Measurements from ENCODE around the gene LRRC61.

Gene LRRC61

DNA sequence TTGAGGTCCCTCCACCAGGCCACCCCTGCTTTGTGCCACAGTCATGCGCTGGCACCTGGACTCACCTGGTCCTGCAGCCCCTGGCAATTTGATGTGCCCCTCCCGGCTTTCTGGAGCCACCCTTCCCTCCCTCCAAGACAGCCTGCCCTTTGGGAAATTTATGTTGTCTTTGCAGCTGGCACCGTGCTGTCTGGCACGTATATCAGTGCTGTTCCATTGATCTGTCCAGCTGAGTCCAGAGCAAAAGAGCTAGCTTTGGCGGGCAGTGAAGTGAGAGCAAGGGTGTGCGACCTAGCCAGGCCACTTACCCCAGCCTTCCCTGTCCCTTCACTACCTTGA lies 12.6 kb downstream of the LRRC61 start:
- TF ChIP-seq, protein P1, sequence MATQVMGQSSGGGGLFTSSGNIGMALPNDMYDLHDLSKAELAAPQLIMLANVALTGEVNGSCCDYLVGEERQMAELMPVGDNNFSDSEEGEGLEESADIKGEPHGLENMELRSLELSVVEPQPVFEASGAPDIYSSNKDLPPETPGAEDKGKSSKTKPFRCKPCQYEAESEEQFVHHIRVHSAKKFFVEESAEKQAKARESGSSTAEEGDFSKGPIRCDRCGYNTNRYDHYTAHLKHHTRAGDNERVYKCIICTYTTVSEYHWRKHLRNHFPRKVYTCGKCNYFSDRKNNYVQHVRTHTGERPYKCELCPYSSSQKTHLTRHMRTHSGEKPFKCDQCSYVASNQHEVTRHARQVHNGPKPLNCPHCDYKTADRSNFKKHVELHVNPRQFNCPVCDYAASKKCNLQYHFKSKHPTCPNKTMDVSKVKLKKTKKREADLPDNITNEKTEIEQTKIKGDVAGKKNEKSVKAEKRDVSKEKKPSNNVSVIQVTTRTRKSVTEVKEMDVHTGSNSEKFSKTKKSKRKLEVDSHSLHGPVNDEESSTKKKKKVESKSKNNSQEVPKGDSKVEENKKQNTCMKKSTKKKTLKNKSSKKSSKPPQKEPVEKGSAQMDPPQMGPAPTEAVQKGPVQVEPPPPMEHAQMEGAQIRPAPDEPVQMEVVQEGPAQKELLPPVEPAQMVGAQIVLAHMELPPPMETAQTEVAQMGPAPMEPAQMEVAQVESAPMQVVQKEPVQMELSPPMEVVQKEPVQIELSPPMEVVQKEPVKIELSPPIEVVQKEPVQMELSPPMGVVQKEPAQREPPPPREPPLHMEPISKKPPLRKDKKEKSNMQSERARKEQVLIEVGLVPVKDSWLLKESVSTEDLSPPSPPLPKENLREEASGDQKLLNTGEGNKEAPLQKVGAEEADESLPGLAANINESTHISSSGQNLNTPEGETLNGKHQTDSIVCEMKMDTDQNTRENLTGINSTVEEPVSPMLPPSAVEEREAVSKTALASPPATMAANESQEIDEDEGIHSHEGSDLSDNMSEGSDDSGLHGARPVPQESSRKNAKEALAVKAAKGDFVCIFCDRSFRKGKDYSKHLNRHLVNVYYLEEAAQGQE (IDR thresholded peaks at IDR 0.05; ENCODE audit: insufficient read depth in 1 of 2, low read depth in 2 of 2, low read length in 2 of 2): no peak
- TF ChIP-seq FOXP2 (optimal IDR thresholded peaks at IDR 0.05; ENCODE audit: borderline replicate concordance, extremely low read depth, extremely low read length, insufficient read depth) (no peak), POLR2AphosphoS5 (IDR thresholded peaks at IDR 0.05; ENCODE audit: low read depth, low read length) (no peak), SIN3A (IDR thresholded peaks at IDR 0.05; ENCODE audit: borderline replicate concordance, insufficient read depth, low read length) (no peak), TAF1 (IDR thresholded peaks at IDR 0.05; ENCODE audit: borderline replicate concordance, insufficient read depth, low read length) (no peak)

DNA sequence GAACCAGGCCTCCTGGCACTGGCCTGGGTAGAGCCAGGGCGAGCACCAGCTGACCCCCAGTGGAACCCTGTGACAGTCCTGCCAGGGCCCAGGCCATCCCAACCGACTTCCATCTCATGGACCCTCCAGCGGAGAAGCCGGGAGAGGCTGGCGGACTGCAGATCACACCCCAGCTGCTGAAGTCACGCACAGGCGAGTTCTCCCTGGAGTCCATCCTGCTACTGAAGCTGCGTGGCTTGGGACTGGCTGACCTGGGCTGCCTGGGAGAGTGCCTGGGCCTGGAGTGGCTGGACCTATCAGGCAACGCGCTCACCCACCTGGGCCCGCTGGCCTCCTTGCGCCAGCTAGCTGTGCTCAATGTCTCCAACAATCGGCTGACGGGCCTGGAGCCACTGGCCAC lies 13.6 kb downstream of the LRRC61 start:
- no peak for TF ChIP-seq FOXP2 (optimal IDR thresholded peaks at IDR 0.05; ENCODE audit: borderline replicate concordance, extremely low read depth, extremely low read length, insufficient read depth)
- TF ChIP-seq, protein P1 (IDR thresholded peaks at IDR 0.05; ENCODE audit: insufficient read depth in 1 of 2, low read depth in 2 of 2, low read length in 2 of 2): no peak
- TF ChIP-seq TAF1 (IDR thresholded peaks at IDR 0.05; ENCODE audit: borderline replicate concordance, insufficient read depth, low read length): no peak
- no peak for TF ChIP-seq SIN3A (IDR thresholded peaks at IDR 0.05; ENCODE audit: borderline replicate concordance, insufficient read depth, low read length)
- TF ChIP-seq POLR2AphosphoS5 (IDR thresholded peaks at IDR 0.05; ENCODE audit: low read depth, low read length): no peak

DNA sequence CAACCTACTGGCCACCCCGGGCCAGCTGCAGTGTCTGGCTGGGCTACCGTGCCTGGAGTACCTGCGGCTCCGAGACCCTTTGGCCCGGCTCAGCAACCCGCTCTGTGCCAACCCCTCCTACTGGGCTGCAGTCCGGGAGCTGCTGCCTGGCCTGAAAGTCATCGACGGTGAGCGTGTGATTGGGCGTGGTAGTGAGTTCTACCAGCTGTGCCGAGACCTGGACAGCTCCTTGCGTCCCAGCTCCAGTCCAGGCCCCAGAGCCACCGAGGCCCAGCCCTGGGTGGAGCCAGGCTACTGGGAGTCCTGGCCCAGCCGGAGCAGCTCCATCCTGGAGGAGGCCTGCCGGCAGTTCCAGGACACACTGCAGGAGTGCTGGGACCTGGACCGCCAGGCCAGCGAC lies 14.0 kb downstream of the LRRC61 start:
- TF ChIP-seq POLR2AphosphoS5 (IDR thresholded peaks at IDR 0.05; ENCODE audit: low read depth, low read length): no peak
- TF ChIP-seq, protein P1 (IDR thresholded peaks at IDR 0.05; ENCODE audit: insufficient read depth in 1 of 2, low read depth in 2 of 2, low read length in 2 of 2): no peak
- TF ChIP-seq SIN3A (IDR thresholded peaks at IDR 0.05; ENCODE audit: borderline replicate concordance, insufficient read depth, low read length): no peak
- no peak for TF ChIP-seq FOXP2 (optimal IDR thresholded peaks at IDR 0.05; ENCODE audit: borderline replicate concordance, extremely low read depth, extremely low read length, insufficient read depth)
- TF ChIP-seq TAF1 (IDR thresholded peaks at IDR 0.05; ENCODE audit: borderline replicate concordance, insufficient read depth, low read length): no peak

DNA sequence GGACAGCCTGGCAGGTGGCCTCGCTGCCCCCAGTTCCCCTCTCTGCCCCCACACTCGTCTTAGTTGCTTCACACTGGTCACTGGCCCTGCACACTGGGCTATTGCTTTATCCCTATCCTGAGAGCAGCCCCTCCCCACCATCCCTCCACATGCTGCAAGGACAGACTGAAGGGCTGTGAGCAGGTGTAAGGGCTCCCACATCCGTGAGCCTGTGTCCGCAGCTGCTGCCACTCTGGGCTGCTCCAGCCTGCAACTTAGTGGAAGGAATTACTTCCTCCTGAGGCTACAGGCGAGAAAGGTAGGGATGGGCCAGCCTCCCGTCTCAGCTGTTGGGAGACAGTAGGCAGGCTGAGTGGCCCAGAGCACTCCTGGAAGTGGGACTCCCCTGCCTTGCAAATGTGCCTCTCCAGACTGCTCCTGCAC lies 14.5 kb downstream of the LRRC61 start:
- TF ChIP-seq, protein P1 (IDR thresholded peaks at IDR 0.05; ENCODE audit: insufficient read depth in 1 of 2, low read depth in 2 of 2, low read length in 2 of 2): no peak
- TF ChIP-seq SIN3A (IDR thresholded peaks at IDR 0.05; ENCODE audit: borderline replicate concordance, insufficient read depth, low read length) (no peak), FOXP2 (optimal IDR thresholded peaks at IDR 0.05; ENCODE audit: borderline replicate concordance, extremely low read depth, extremely low read length, insufficient read depth) (no peak), TAF1 (IDR thresholded peaks at IDR 0.05; ENCODE audit: borderline replicate concordance, insufficient read depth, low read length) (no peak), POLR2AphosphoS5 (IDR thresholded peaks at IDR 0.05; ENCODE audit: low read depth, low read length) (no peak)

Data from PFSK-1 (cell line).